AG09319 (cell line): ENCODE data around the gene FGG.

Experiments used
- DNase-seq: peaks from one replicate; pipeline ENCODE4 v3.0.0-alpha.2; 2010; ENCODE audit warnings: low read depth; ENCODE audit errors: extremely low read depth
- CTCF ChIP-seq: IDR thresholded peaks from 2 replicates; pipeline ENCODE4 v1.5.1; 2011; ENCODE audit warnings: low read depth, mild to moderate bottlenecking, inconsistent platforms, low read length, moderate library complexity

FGG gene

GRCh38 chr4:154614306-154614705 lies 1.9 kb upstream of the FGG start:
- no peak for DNase-seq
- no peak for TF ChIP-seq CTCF

GRCh38 chr4:154611833-154612232 lies 623 bp downstream of the FGG start:
- TF ChIP-seq CTCF: no peak
- no peak for DNase-seq

- no peak for TF ChIP-seq CTCF
- no peak for DNase-seq
Measured at GRCh38 chr4:154610582-154610981, 1.9 kb downstream of the FGG start.

DNA sequence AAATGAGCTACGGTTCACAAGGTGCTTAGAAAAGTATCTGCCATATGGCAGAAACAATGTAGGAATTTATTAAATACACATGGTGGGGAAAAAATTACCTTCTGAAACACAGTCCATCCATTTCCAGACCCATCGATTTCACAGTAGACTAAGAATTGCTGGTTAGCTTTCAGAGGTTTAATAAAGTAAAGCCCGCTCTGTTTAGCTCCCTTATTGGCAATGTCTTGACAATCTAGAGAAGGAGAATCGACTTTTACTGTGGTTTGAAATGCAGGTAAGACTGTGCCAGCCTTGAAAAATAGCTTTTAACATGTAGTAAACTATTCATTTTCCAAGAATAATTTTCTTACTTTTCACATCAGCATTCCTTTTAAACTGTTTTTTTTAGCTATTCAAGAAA lies 2.9 kb downstream of the FGG start:
- DNase-seq: no peak
- TF ChIP-seq CTCF: no peak

DNA sequence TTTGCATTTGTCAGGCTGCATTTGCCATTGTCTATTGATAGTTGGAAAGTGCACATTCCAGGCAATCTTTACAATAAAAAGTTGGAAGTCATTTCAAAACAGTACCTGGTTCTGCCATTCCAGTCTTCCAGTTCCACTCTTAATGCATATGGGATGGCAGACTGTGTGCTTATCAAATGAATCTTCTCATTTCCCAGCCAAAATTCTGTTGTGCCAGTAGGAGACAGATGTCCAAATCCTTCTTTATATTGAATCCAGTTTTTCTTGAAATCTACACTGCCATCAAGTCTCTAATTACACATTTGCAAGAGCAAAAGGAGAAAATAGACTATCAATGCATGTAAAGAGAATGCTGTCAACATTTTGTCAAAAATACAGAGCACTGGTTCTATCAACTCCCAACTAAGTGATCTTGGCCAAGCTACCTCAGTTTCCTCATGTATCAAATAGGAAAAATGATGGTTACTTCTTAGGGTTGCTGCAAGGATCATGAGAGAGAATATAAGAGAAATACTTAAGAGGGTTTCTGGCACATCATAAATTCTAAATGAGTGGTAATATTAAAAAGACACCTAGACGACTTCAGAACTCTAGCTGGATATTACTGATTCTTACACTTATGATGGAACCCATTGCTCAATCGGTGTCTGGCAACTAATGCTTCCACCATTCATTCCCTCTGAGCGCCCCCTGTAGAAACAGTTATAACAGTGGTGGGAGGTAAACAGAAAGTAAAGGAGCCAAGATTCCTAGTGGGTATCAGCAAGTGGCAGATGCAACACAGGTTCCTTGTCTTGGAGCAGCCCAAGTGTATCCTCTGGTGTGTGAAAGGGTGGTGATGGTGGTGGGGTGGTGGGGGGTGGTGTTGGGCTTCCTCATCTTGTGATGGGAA lies 3.8 kb downstream of the FGG start:
- DNase-seq: no peak
- TF ChIP-seq CTCF: no peak

DNA sequence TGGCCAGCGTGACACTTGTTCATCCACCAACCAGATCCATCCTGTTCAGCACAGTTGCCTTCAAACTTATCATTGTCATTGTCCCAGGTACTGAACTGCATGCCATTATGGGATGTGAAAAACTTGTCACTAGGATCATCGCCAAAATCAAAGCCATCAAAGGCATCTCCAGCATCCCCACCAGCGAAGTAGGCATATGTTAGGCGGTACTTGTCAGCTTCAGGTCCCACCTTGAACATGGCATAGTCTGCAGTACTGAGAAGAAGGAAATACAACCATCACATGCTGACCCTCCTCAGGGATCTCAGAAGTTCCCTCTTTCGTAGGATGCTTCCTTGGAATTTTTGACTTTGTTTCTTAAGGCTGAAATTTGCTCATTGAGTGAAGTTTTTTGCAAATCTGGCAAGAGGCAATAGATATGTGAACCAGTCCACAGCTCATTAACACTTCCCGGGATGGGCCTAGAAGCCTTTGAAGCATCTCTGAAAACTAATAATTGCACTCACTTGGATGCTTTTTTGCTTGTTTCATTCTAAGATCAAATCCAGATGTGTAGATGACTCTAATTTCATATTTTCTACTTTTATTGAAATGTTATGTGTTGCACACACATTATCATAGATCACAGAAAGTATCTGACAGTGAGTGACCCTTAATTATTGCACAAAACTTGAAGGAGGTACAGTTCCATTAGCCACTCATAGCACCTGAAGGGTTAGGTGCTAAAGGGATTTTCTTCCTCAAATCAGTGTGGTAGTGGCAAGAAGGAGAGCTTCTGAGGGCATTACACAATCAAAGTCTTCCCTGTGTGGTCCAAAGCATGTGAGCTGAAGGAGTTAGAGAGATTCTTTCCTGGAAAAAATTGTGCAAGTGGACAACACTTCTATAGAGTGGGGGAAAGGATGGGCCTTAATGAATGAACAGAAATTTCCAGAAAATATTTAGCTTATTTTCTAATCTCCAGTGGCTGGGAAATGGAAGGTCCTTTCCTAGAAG lies 5.4 kb downstream of the FGG start:
- TF ChIP-seq CTCF: no peak
- no peak for DNase-seq

DNA sequence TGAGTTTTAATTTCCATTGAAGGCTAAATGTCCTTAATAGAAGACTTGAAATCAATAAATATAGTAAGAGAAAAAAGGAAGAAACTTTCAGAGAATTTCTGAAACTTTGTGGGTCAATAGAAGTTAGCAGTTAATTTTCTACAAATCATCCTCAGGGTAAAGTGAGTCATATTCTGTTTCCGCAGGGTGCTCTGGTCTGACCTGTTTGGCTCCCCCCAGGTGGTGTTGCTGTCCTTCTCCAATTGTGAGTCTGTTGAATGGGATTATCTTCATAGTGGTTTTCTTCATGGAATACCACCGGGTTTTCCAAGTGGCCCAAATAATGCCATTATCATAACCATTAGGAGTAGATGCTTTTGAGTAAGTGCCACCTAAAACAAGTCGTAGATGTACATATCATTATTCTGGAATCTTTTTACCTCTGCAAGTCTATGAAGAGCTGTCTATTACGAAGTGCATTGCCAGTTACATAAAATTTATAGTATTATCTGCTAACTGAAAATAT lies 7.7 kb downstream of the FGG start:
- DNase-seq: no peak
- TF ChIP-seq CTCF: no peak
